Kasumi-1 (cell line): ENCODE data around the gene PRPF6.
"Not testable (repeated sequence)": the region's sequence is repeated elsewhere in the genome, so short reads cannot be mapped to it uniquely, and the experiment has no call there.

Source experiments
- DNase-seq, 2 experiments: peaks; one replicate each; lab custom pipeline; 2025; lab: John Stamatoyannopoulos, UW

PRPF6 gene

DNA sequence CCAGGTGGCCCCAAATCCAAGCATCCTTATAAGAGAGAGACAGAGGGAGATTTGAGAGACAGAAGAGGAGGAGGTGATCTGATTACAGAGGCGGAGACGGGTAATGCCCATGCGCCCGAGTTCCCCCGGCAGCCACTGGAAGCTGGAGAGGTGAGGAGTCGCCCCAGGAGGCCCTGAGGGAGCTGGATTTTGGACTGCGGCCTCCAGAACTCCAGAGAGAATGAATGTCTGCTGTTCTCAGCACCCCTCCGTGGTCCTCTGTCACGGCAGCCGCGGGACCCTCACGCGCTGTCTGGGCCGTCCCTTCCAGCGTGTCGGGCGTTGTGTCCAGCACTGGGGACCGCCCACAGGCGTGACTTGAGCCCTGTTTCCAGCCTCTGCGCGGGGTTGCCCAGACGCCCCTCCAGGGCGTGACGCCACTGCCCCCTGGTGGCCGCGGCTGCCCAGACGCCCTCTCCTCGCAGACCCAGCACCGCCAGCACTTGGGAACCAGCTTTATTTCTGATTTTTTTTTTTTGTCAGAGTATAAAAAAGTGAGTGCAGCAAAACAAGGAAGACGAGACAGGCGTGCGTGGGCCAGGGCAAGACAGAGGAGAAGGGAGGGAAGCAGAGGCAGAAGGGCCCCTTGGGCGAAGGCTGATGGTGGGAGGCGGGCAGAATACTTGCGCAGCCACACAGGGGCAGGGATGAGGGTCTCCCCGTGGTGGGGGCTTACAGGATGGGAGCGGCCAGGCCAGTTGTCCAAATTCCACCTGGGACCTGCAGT, 7.1 kb upstream of the PRPF6 start:
- DNase-seq, result peak; percentile 58 to 63

DNA sequence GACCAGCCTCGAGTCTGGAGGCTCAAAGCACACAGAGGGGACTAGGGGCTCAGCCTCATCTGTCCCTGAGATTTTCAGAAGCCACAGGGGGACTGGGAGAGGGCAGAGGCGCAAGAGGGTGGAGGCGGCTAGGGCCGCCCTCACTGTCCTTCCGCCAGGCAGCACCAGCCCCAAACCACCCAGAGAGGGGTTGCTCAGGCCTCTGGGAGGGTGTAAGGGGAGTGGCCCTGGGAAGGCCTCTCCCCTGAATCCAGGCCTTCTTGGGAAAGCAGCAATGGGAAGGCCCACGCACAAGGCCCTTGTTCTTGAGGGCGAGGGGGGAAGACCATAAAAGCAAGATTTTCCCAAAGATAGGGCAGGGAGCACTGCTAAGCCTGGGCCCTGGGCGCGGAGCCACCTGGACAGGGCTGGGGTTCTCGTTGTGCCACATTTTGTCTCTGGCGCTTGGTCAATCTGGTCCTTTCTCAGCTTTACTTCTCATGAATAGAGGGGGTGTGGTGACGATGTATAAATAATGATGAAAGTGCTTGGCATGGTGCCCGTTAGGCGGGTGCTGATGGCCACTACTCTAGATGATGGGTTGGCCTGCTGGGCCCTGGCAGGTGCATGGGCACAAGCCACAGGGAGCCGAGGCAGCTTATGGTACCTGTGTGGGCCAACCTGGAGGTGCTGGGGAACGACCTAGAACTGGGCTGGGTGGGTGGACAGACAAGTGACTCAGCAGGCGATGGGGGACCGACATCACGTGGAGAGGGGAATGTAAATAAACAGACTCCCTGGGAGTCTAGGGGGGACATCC, 6.3 kb upstream of the PRPF6 start:
- no peak for DNase-seq

DNA sequence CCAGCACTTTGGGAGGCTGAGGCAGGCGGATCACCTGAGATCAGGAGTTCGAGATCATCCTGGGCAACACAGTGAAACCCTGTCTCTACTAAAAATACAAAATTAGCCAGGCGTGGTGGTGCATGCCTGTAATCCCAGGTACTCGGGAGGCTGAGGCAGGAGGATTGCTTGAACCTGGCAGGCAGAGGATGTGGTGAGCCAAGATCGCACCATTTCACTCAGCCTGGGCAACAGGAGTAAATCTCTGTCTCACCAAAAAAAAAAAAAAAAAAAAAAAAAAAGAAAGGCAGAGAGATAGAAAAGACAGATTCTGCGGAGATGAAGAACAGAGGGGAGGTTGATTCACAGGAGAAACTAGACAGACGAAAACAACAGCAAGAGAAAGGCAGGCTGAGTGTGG, 4.4 kb upstream of the PRPF6 start:
- not testable (repeated sequence) for DNase-seq

DNA sequence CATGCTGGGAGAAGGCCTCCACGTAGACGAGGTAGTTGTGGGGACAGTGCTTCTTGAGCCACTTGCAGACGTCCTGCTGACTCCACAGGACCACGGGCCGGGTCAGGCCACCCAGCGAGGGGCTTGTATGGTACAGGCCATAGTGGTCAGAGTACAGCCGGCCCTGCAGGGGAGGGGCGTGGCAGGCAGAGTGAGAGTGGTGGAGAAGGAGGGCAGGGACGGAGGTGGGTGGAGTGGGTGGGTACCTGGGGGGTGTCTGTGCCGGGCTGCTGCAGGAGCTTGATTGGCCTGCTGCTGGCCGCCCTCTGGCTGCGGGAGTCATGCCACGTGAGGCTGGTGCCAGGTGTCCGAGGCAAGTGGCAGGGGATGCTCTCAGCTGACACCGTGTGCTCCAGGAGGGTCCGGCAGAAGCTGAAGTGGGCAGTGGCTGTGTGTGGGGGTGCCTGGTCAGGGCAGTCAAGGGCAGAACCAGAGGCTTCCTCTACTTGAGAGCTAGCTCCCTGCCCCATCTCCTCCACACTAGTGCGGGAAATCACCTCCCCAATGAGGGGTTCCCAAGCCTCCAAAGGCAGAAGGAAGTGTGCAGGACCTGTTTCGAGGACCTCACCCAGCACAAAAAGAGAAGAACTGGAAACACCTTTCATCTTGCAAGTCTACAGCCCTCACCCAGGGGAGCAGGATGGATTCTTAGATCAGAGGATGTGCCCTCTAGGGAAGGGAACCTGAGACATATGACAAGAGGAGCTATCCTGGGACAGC, 3.8 kb upstream of the PRPF6 start:
- peak in 1 of 2 experiments; percentile 71 for DNase-seq

DNA sequence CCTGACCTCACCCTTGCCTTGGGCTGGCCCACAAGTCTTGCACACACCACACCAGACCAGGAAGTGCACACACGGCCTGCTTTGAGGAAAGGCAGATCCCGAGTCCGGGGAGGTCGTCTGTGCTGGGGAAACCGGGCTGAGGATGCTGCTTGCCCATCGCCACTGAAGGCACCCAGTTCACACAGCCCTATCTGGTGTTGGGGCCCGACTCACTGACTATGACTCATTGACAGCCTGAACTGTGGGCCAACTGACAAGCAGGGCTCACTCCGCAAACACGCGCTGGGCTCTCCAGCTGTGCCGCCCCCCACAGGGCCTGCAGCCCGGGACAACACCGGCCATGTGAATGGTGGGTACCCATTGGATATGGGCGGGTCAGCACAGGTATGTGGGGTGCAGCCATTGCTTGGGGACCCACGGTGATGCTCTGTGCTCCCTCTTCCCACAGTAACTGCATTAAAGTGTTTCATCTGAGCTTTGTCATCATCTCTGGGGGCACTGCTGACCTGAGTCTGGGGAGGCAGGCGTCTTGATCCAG, 3.1 kb upstream of the PRPF6 start:
- DNase-seq, result peak; percentile 71 to 73

DNA sequence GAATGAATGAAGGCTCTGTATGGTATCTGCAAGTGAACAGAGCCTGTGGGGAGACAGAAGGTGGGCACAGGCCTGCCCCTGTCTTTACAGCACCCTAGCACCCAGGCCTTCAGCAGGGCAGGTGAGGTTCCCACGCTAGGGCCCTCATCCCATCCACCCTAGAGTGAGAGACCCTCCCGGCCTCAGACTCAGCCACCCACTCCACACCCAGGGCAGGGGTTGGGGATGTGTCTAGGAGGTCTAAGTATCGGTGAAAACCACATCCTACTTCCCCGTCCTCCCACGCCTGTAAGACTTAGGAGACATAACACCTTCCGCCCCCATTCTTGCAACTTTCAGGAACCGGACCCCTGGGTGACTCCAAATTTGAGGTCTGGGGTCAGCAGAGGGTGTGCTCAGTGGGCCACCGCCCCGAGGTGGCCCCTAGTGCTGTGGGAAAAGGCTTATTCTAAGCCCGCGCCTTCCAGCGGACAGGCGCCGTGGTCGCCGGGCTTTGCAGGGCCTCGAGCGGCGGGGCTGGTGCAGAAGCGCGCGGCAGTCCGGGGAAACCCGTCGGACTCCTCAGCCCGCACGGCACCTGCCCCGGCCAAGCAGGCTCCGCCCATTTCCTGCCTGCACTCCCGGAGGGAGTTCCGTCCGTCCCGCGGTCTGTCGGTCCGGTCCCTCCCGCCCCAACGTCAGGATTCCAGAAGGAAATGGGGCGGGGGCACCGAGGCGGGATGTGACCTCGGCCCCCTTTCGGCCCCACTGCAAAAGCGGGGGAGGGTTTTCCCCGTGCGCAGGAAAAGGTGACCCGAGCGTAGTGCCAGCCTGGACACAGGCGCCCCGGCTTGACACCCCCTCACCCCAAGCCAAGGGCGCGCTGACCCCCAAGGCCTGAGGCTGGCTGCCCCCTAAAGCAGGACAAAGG, 2.4 kb upstream of the PRPF6 start:
- peak; percentile 37 to 44 for DNase-seq

DNA sequence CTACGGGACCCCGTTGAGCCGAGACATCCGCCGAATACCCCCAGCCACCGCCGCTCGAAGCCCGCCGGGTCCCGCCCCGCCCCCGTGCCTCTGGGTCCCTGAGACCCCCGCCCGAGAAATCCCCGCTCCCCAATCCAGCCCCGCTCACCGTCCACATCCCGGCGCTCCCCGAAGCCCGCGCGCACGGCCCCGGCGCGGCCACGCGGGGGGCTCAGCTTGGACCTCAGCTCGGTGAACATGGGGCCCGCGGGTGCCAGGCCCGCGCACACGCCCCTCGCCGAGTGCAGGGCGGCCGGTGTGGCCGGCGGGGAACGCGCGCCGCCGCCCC, 1.7 kb upstream of the PRPF6 start:
- DNase-seq, result no peak

DNA sequence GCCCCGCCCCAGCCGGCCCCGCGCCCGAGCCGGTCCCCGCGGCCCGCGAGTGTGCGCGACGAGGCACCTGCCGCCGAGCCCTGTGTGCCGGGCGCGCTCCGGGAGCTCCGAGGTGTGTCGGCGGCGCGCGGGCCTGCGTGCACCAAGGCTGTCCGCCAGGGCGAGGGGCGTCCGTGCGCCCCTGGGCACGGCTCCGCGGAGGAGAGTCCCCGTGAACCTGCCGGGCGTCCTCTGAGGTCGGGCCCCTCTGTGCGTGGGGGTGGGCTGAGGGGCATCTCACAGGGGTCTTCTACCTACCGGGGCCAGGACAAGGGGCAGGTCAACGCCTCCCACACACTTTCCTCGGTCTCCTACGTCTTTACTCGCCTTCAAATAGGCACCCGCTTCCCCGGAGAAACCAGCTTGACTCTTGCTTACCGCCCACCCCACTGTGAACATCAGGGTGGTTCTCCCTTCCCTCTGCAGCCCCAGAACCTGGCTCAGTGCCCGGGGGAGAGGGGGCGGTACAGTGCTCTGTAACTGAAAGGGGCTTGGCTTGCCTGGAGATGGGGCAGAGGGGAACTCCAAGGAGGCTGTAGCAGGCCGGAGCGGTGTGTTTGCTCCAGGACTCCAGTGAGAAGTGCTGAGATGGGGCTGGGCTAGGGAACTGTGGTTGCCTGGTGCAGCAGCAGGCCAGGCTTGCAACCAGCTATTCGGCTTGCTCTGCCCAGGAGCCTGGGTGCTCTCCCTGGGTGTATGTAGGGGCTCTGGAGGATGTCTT, 1.2 kb upstream of the PRPF6 start, which contains the start of gene SAMD10:
Gene SAMD10 (minus strand): TSS at position 86 of the 760 bp plus-strand sequence. CDS start 175 bp downstream, outside the sequence.
- peak; percentile 87 to 92 for DNase-seq

DNA sequence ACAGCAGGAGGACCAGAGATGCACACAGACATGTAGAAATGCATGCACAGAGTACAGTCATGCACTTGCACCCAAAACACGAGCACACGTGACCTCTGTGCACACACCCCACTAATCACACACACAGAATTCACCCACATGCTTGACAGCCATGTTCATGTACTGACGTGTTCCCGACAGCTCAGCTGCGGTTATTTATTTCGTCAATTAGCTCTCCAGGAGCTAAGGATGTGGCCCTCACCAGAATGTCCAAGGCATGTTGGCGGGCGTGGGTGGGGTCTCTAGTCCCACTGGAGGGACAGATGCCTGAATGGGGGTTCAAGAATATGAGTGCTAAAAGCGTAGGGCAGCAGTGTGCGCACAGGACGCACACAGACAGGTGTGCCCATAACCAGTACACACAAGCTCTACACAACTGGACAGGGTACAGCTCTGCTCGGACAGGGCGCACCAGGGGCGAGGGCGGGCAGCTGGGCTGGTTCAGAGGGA, 571 bp upstream of the PRPF6 start:
- DNase-seq, result no peak

DNA sequence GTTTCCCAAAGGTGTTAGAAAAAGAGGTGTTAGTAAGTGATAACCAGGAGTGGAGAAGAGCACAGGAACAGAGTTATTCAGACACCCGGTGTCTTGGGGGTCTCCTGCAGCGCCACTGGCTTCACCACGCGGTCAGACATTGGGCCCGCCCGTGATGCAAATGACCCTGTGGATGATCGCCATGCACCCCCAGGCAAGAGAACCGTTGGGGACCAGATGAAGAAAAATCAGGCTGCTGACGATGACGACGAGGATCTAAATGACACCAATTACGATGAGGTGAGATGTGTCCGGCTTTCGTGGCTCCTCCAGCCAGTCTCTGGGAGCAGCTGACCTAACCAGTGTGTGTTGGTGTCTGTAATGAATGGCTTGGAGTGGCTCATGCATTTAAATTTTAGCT, 2.0 kb downstream of the PRPF6 start:
- DNase-seq, result no peak

DNA sequence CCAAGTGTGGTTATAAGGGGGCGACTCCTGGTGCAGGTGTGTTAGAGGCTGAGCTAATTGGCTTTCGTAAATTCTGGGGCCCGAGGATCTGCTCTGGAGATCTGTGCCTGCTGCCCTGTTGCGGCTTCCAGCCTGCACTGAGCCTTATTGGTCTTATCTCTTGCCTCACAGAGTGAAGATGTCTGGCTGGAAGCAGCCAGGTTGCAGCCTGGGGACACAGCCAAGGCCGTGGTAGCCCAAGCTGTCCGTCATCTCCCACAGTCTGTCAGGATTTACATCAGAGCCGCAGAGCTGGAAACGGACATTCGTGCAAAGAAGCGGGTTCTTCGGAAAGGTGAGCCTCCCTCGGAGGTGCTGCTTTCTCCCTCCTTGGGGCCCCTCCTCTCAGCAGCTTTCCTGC, 20.0 kb downstream of the PRPF6 start:
- no peak for DNase-seq

DNA sequence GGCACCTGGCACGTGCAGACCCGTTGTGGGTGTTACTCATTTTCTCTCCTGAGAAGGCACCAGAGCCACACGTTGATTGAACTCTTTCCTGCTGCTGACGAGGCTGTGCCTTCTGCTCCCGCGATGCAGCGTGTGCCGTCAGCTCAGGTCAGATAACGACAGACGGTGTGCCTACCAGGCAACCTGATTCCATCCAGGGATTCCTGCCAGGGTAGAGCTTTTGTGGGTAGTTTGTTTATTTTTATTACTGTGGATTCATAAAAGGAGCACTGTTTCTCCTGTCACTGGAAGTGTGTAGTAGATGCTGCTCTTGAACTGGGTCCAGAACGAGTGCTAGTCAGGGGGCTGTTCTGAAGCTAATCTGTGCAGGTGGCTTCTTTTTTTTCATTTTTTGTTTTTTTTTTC, 20.7 kb downstream of the PRPF6 start:
- no peak for DNase-seq

DNA sequence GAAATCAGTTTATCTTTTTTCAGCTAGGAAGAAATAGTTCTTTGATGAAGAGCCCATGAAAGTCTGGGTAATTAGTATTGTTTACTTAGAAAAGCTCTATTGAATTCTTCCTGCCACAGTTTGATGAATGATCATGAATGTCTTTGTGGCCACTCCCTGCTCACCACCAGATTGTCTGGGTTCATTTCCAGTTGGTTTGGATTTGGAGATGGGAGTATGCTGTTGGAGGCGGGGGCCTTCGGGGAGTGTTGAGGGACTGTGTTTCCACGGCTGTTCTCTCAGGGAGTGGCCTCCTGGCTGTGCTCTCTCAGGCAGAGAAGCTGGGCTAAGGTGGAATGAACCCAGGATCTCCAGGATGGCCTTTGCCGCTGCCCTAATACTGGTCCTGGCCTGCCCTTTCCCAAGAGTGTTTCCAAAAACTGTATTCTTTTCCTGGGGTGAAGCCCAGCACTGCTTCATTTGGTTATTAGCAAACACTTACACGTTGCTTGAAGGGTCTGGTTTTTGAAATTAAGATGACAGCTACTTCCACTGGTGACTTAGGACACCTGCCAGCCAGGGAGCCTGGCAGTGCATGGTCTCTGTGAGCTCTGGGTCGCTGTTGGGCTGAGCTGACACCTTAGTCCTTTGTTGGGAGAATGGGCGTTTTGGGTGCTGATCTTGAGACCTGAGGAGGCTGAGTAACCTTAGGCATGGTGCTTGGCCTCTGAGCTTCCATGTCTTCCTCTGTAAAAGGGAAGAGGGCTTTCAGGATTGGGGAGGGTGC, 23.2 kb downstream of the PRPF6 start:
- DNase-seq, result no peak

DNA sequence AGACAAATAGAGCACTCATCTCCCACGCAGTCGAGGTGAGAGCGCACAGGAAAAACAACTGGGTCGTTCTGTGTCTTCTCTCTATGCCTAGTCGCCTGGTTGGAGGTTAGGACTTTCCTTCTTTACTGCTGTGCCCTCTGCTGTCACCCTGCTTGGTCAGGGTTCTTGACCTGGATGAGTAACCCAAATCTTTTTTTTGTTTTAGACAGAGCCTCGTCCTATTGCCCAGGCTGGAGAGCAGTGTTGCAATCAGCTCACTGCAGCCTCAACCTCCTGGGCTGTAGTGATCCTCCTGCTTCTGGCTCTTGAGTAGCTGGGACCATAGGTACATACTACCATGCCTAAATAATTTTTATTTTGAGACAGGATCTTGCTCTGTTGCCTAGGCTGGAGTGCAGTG, 24.5 kb downstream of the PRPF6 start:
- DNase-seq, result no peak

DNA sequence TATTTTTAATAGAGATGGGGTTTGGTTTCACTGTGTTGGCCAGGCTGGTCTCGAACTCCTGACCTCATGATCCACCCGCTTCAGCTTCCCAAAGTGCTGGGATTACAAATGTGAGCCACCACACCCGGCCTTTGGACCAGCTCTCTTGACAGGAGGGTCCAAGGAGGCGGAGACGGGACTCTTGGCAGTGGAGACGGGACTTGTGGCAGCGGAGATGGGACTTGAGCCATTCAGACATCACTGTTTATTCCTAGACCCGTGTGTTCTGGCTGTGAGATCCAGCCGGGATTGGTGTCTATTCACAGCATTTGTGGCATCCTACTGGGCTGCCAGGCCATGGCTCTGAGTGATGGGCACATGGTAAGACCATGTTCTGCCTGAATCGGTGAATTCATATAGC, 25.6 kb downstream of the PRPF6 start:
- no peak for DNase-seq

DNA sequence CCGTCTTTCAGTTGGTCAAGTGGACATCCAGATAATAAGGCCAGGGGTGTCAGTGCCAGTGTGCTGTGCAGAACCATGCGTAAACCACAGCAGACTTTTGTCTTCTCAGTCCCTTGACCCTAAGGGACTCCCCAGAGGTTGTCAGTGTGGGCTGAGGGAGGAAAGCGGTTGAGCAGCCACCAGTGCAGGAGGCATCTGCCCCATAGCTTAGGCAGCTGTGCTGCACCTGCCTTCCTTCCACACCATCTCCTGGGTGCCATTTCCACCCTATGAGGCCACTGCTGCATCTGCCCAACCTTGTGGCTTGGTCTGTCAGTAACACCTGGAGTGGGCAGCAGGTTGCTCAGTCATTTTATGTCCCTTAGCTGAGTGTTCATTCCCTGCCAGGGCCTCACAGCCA, 26.0 kb downstream of the PRPF6 start:
- DNase-seq, result no peak

DNA sequence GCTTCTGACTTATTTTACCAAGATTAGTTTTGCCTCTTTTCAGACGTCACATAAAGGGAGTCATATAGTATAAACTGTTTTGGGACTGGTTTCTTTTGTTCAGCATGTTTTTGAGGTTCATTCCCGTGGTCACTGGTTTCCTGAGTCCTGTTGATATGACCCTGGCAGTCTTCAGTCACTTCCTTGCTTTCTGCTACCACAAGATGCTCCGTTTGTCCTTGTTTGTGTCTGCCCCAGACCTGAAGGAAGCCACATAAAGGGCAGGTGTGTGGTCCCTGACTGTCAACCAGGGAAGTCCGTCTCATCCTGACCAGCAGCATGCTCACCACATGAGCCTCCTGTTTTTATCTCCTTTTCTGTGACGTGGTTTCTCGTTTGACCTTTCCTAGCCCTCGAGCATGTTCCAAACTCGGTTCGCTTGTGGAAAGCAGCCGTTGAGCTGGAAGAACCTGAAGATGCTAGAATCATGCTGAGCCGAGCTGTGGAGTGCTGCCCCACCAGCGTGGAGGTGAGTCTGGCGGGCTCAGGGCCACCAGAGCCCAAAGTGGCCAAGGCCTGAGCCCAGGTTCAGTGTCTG, 29.0 kb downstream of the PRPF6 start:
- DNase-seq, result peak; percentile 11 to 28

DNA sequence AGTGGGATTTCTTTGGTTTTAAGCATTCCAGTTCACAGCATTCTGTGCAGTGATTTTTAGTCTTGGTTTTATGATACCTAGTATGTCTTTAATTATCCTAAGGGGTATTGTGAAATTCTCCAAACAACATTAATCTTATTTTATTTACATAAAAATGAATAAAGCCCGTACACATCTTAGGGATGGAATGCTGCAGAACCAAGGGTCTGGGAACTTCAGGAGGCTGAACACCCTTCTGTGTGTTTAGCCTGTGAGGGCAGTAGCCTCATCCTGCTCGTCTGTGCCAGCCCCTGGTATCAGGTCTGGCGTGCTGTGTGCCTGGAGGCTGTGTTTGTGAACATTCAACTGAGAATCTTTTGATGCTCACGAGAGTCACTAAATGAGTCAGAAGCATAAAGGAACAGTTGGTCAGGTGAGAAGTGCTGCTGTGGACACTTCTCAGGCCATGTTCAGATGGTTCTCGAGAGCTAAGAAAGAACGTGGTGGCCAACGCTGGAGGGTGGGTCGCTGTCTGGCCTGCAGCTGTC, 29.8 kb downstream of the PRPF6 start:
- DNase-seq, result no peak

DNA sequence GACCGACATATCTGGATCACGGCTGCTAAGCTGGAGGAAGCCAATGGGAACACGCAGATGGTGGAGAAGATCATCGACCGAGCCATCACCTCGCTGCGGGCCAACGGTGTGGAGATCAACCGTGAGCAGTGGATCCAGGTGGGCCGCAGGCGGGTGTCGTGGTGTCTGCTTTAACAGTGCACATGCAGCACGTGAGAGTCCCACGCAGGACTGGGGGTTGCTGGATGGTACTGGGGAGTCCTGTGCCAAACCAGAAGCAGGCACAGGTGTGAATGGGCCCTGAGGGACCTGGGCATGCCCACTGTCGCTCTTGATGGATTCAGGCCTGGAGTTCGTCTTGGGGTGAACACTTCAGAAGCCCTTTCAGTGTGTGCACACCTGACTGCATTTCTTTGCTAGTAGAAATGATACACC, 30.4 kb downstream of the PRPF6 start:
- DNase-seq, result no peak
